Lung (tissue), 12 donors: ENCODE results near the gene GPC6. TPM values are rescaled to one million over a fixed set of nuclear protein-coding genes. Genes with fewer than 3 reads are reported as not detected.

Experiments used
- ATAC-seq: fragments of 200-7000 bp; cut with Tn5 transposase; one replicate; pipeline ENCODE4 v1.9.1; 2020; ENCODE audit warnings: moderate number of reproducible peaks; ENCODE audit not compliant: insufficient read depth, low FRiP score
- DNase-seq, 3 donors: peaks; one replicate each; pipeline ENCODE4 v3.0.0-alpha.2; 2013 to 2017
- H3K27ac ChIP-seq, 2 donors: one replicate each; pipeline ENCODE4 v1.5.1; 2013; ENCODE audit warnings: mild to moderate bottlenecking in 2 of 2, moderate library complexity in 2 of 2, control low read depth in 1 of 2, inconsistent platforms in 1 of 2, low read depth in 1 of 2, low read length in 1 of 2
- H3K27me3 ChIP-seq, 3 donors: one replicate each; pipeline ENCODE4 v1.5.1; 2013; ENCODE audit warnings: low read length in 2 of 3; ENCODE audit not compliant: control insufficient read depth in 3 of 3, insufficient read depth in 3 of 3
- H3K36me3 ChIP-seq, 4 donors: one replicate each; pipeline ENCODE4 v1.5.1; 2013; ENCODE audit warnings: low read length in 4 of 4, mild to moderate bottlenecking in 1 of 4, moderate library complexity in 1 of 4; ENCODE audit not compliant: control insufficient read depth in 4 of 4, insufficient read depth in 4 of 4
- H3K4me1 ChIP-seq, 5 donors: one replicate each; pipeline ENCODE4 v1.5.1; 2013; ENCODE audit warnings: low read length in 5 of 5, mild to moderate bottlenecking in 2 of 5, moderate library complexity in 1 of 5; ENCODE audit not compliant: control insufficient read depth in 5 of 5, insufficient read depth in 5 of 5
- H3K4me3 ChIP-seq: one replicate; pipeline ENCODE4 v1.5.1; 2013; ENCODE audit warnings: mild to moderate bottlenecking, control low read depth, moderate library complexity
- H3K9ac ChIP-seq, 2 donors: one replicate each; pipeline ENCODE4 v1.5.1; 2013; ENCODE audit warnings: low read length in 2 of 2, control low read depth in 1 of 2; ENCODE audit not compliant: insufficient read depth in 1 of 2
- H3K9me3 ChIP-seq, 4 donors: one replicate each; pipeline ENCODE4 v1.5.1; 2013; ENCODE audit warnings: low read length in 3 of 4, mild to moderate bottlenecking in 1 of 4, moderate library complexity in 1 of 4; ENCODE audit not compliant: control insufficient read depth in 4 of 4, insufficient read depth in 3 of 4
- WGBS, 2 donors: extraction: QIAGEN DNeasy Blood & Tissue Kit; methylation state at CpG; one replicate each; pipeline ENCODE4 v1.1.7; 2013; 5-methylcytosine and 5-hydroxymethylcytosine counted together
- polyA plus RNA-seq, 2 donors: library from polyadenylated mRNA; stranded (reverse); fragments of 200-250 nt; gene quantifications; one replicate each; pipeline ENCODE4 v1.2.1, GENCODE V29; 2013
- total RNA-seq, 2 donors: library from RNA; depleted of rRNA in 1 of 2; stranded (reverse); fragments of >200 nt in 1 of 2; gene quantifications; one replicate each; pipeline ENCODE4 v1.2.1, GENCODE V29; 2014 to 2021
- TF ChIP-seq, protein P1 (sequence below): IDR thresholded peaks from 2 replicates; pipeline ENCODE4 v1.5.1; 2012; ENCODE audit warnings: mild to moderate bottlenecking; ENCODE audit errors: control extremely low read depth, extremely low read depth
- donor health status: control.
- donor health status: control.
- donor health status: Bipolar disorder and iron deficiency.
- donor health status: healthy.
- donor health status: DM: yes; HTN: yes; CAD: no.

Gene GPC6
- total and polyA plus RNA-seq, 4 donors: 0.45 to 31.4 (median 4.8) TPM

DNA sequence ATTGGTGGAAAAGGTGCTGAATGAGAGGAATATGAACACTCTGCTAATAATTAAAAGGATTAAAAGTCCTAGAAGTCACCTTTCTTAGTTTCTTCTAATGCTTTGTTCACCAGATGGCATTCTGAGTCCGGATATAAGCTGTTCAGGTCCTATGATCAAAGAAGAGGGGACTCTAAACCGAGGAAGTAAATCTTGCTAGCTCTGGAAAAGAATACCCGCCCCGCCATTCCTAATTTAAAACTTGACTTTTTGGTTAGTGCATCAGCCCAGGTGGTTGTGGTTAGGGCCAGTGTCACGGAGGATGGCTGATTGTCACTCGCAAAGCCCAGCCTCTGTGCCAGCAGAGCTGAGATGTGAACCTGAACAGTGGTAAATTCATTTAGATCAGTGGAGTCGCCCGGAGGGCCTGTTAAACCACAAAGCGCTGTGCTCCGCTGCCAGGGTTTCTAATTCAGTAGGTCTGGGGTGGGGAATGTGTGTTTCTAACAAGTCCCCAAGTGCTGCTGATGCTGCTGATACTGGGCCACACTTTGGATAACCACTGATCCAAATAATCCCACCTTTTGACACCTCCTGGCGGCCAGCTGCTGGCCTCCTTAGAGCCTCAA is 827.5 kb downstream of the GPC6 start:
- H3K4me3 ChIP-seq: no peak overlapping the region
- H3K4me1 ChIP-seq: peaks cover 0 to 6% (median 0%) of the 10 kb centered on the region in 5 donors
- DNase-seq: no peak
- no peaks in the 10 kb centered on the region for H3K36me3 ChIP-seq
- H3K9me3 ChIP-seq: no peaks in the 10 kb centered on the region
- 90 to 91% methylated on average over 11 of the region's 11 CpGs for WGBS, 2 donors
- TF ChIP-seq, protein P1, sequence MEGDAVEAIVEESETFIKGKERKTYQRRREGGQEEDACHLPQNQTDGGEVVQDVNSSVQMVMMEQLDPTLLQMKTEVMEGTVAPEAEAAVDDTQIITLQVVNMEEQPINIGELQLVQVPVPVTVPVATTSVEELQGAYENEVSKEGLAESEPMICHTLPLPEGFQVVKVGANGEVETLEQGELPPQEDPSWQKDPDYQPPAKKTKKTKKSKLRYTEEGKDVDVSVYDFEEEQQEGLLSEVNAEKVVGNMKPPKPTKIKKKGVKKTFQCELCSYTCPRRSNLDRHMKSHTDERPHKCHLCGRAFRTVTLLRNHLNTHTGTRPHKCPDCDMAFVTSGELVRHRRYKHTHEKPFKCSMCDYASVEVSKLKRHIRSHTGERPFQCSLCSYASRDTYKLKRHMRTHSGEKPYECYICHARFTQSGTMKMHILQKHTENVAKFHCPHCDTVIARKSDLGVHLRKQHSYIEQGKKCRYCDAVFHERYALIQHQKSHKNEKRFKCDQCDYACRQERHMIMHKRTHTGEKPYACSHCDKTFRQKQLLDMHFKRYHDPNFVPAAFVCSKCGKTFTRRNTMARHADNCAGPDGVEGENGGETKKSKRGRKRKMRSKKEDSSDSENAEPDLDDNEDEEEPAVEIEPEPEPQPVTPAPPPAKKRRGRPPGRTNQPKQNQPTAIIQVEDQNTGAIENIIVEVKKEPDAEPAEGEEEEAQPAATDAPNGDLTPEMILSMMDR: no peak
- H3K9ac ChIP-seq: no peak overlapping the region
- H3K27ac ChIP-seq: no peak overlapping the region
- H3K27me3 ChIP-seq: no peaks in the 10 kb centered on the region
- no peak for ATAC-seq

GRCh38 chr13:94056362-94056990 is 829.9 kb downstream of the GPC6 start:
- no peak overlapping the region for H3K9ac ChIP-seq
- no peaks in the 10 kb centered on the region for H3K27me3 ChIP-seq
- H3K36me3 ChIP-seq: no peaks in the 10 kb centered on the region
- DNase-seq (no peak), ATAC-seq (no peak)
- TF ChIP-seq, protein P1: no peak
- WGBS, 2 donors: 81 to 89% methylated on average over 4 of the region's 4 CpGs
- H3K4me1 ChIP-seq: peaks cover 0 to 8% (median 0%) of the 10 kb centered on the region in 5 donors
- H3K27ac ChIP-seq: no peak overlapping the region
- no peaks in the 10 kb centered on the region for H3K9me3 ChIP-seq
- no peak overlapping the region for H3K4me3 ChIP-seq

DNA sequence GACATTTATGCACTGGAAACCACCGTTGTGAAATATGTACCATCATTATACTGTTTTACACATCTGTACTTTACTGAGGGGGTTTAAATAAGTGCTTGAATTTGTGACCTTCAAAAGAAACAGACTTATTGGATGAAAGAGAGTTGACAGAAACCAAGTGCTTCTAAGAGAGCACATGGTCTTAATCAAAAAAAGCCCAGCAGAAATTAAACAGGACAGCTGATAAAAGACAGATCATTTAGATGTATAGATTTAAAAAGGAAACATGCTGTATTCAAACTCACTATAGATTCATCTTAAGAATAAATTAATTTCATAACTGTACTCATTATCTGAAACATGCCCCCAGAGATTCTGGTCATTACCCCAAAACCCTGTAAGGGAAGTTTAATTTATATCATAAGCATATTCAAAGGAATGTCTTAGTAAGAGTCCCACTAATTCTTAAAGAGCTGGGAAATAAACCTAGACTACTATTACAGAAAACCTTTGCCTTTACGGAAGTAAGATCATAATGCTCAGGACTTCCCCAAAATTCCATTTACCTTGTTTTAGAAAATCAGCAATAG is 831.1 kb downstream of the GPC6 start:
- Histone ChIP-seq H3K4me1 (peaks cover 0 to 8% (median 0%) of the 10 kb centered on the region in 5 donors), H3K27me3 (no peaks in the 10 kb centered on the region), H3K9ac (no peak overlapping the region), H3K27ac (no peak overlapping the region), H3K9me3 (no peaks in the 10 kb centered on the region), H3K4me3 (no peak overlapping the region), H3K36me3 (no peaks in the 10 kb centered on the region)
- ATAC-seq (no peak), DNase-seq (no peak)
- TF ChIP-seq, protein P1: no peak
- WGBS, 2 donors: 69 to 83% methylated on average over 2 of the region's 2 CpGs
